Peyer's patch (tissue), 4 donors: ENCODE data around the gene DSCAML1. TPM values are rescaled to one million over a fixed set of nuclear protein-coding genes. Genes with fewer than 3 reads are reported as not detected.
"Not testable (repeated sequence)": the region's sequence is repeated elsewhere in the genome, so short reads cannot be mapped to it uniquely, and the experiment has no call there.

Experiments
- DNase-seq, 3 donors: peaks; one replicate each; pipeline ENCODE4 v3.0.0-alpha.2; 2017 to 2019
- H3K27ac ChIP-seq, 4 donors: fragments of 200-600 bp; sonication (generic); one replicate each; pipeline ENCODE4 v1.5.1; 2016 to 2019
- H3K27me3 ChIP-seq, 2 donors: fragments of 200-600 bp; sonication (generic); one replicate each; pipeline ENCODE4 v1.5.1; 2019
- H3K36me3 ChIP-seq, 3 donors: fragments of 200-600 bp; sonication (generic); one replicate each; pipeline ENCODE4 v1.5.1; 2016 to 2019
- H3K4me1 ChIP-seq, 4 donors: fragments of 200-600 bp; sonication (generic); one replicate each; pipeline ENCODE4 v1.5.1; 2016 to 2019
- H3K4me3 ChIP-seq, 4 donors: fragments of 200-600 bp; sonication (generic); 1 replicate in 3 of 4; 2 replicates in 1 of 4; pipeline ENCODE4 v1.5.1; 2016 to 2019; ENCODE audit warnings: mild to moderate bottlenecking in 1 of 4
- H3K9me3 ChIP-seq, 4 donors: fragments of 200-600 bp; sonication (generic); one replicate each; pipeline ENCODE4 v1.5.1; 2016 to 2019; ENCODE audit warnings: mild to moderate bottlenecking in 1 of 4
- POLR2A ChIP-seq, 2 donors: fragments of 450-650 bp; IDR thresholded peaks; one replicate each; pipeline ENCODE4 v1.5.1; 2017; ENCODE audit warnings: antibody characterized with exemption in 2 of 2, mild to moderate bottlenecking in 2 of 2, moderate library complexity in 2 of 2
- total RNA-seq, 4 donors: library from RNA; depleted of rRNA; stranded (reverse); fragments of >200 nt; gene quantifications; one replicate each; pipeline ENCODE4 v1.1.0, GENCODE V29; 2016
- TF ChIP-seq, protein P1 (sequence below), 6 experiments: fragments of 450-650 bp in 4 of 6; fragments of 200-600 bp in 2 of 6; sonication (generic) in 1 of 6; IDR thresholded peaks; one replicate each; pipeline ENCODE4 v1.5.1; 2017 to 2019; ENCODE audit warnings: antibody characterized with exemption in 6 of 6, mild to moderate bottlenecking in 3 of 6, moderate library complexity in 1 of 6

Gene DSCAML1
- total RNA-seq, 4 donors from 2014 or later: 0.18 to 5.8 (median 2.9) TPM

DNA sequence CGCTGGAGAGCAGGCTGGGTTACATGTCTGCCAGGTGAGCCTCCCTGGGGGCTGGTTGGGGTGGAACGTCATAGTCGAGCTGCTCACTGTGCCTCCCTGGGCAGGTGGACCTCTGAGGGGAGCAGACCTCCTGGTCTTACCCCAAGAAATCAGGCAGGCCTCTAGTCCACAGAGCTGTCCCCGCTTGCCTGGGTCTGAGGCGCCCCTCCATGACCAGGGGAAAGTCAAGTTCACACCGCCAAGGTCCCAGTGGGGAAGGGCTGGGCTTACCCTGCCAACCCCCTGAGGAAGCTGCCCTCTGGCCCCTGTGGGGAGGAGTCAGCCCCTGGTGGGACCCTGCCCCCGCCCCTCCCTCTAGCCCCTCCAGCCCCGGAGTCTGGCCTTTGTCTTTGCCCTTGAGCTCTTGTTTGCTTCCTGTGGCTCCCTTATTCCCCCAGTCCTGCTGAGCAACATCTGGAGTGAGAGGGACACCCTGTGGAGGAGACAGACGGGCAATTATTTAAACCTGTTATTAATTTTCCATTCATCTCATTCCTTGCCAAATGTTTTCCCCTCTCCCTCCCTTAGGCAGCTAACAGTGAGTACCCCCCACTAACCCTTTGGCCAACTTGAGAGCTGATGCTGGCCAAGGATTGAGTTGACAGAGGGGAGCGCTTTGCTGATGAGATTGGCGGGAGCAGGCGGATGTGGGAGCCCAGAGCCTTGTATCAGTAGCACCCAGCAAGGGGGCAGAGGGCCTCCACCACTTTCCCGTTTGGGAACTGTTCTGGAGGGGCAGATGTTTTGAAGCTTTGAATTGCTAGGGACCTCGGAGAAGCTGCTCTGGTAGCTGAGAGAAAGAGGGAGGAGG is 385.9 kb downstream of the DSCAML1 start:
- no peaks in the 10 kb centered on the region for H3K9me3 ChIP-seq
- TF ChIP-seq, protein P1, sequence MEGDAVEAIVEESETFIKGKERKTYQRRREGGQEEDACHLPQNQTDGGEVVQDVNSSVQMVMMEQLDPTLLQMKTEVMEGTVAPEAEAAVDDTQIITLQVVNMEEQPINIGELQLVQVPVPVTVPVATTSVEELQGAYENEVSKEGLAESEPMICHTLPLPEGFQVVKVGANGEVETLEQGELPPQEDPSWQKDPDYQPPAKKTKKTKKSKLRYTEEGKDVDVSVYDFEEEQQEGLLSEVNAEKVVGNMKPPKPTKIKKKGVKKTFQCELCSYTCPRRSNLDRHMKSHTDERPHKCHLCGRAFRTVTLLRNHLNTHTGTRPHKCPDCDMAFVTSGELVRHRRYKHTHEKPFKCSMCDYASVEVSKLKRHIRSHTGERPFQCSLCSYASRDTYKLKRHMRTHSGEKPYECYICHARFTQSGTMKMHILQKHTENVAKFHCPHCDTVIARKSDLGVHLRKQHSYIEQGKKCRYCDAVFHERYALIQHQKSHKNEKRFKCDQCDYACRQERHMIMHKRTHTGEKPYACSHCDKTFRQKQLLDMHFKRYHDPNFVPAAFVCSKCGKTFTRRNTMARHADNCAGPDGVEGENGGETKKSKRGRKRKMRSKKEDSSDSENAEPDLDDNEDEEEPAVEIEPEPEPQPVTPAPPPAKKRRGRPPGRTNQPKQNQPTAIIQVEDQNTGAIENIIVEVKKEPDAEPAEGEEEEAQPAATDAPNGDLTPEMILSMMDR (IDR thresholded peaks at IDR 0.05): no peak
- no peak for TF ChIP-seq POLR2A (IDR thresholded peaks at IDR 0.05)
- DNase-seq: no peak
- H3K27ac ChIP-seq: no peak overlapping the region
- no peak overlapping the region for H3K4me3 ChIP-seq
- H3K4me1 ChIP-seq: no peaks in the 10 kb centered on the region
- H3K36me3 ChIP-seq: peaks cover 0 to 22% (median 0%) of the 10 kb centered on the region in 3 donors
- no peaks in the 10 kb centered on the region for H3K27me3 ChIP-seq

GRCh38 chr11:117410238-117410637 is 386.8 kb downstream of the DSCAML1 start:
- no peak overlapping the region for H3K27ac ChIP-seq
- DNase-seq: no peak
- TF ChIP-seq POLR2A (IDR thresholded peaks at IDR 0.05): no peak
- TF ChIP-seq, protein P1 (IDR thresholded peaks at IDR 0.05): no peak
- peaks cover 0 to 28% (median 0%) of the 10 kb centered on the region in 3 donors for H3K36me3 ChIP-seq
- no peaks in the 10 kb centered on the region for H3K4me1 ChIP-seq
- no peak overlapping the region for H3K4me3 ChIP-seq
- peaks cover 0 to 4% (median 0%) of the 10 kb centered on the region in 4 donors for H3K9me3 ChIP-seq
- no peaks in the 10 kb centered on the region for H3K27me3 ChIP-seq

DNA sequence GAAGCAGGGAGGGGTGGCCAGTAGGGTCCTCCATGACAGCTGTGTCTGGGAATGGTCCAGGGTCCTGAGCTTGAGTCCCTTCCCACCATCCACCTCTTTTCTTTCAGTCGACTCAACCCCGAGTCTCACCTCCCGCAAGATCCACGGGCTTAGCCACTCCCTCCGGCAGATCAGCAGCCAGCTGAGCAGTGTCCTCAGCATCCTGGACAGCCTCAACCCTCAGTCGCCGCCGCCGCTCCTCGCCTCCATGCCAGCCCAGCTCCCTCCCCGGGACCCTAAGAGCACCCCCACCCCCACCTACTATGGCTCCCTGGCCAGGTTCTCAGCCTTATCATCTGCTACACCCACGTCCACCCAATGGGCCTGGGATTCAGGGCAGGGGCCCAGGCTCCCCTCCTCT is 387.5 kb downstream of the DSCAML1 start:
- DNase-seq: no peak

DNA sequence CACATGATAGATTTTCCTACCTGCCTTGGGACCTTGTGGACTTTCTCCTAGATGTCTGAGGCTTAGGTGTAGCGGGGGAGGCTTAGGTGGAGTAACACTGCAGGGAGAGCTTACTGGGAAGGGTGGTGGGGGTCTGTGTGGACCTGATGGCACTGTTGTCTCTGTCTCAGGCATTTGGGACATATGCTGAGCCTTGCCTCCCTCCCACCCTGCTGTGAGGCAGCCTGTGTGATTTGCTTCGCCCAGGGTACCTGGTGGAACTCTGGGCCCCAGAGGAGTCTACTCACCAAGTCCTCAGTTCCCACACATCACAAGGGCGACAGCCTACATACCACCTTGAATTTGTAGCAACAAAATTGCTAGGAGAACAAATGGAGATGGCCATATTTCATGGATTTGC is 388.7 kb downstream of the DSCAML1 start:
- H3K4me1 ChIP-seq: no peaks in the 10 kb centered on the region
- no peak overlapping the region for H3K4me3 ChIP-seq
- H3K9me3 ChIP-seq: peaks cover 0 to 6% (median 0%) of the 10 kb centered on the region in 4 donors
- TF ChIP-seq POLR2A (IDR thresholded peaks at IDR 0.05): no peak
- TF ChIP-seq, protein P1 (IDR thresholded peaks at IDR 0.05): no peak
- H3K27ac ChIP-seq: no peak overlapping the region
- peaks cover 0 to 37% (median 0%) of the 10 kb centered on the region in 3 donors for H3K36me3 ChIP-seq
- no peak for DNase-seq
- H3K27me3 ChIP-seq: no peaks in the 10 kb centered on the region

More for the DNA sequence above, 387.5 kb downstream of the DSCAML1 start:
- Histone ChIP-seq H3K27me3 (no peaks in the 10 kb centered on the region), H3K4me1 (no peaks in the 10 kb centered on the region), H3K4me3 (no peak overlapping the region), H3K9me3 (peaks cover 0 to 6% (median 0%) of the 10 kb centered on the region in 4 donors), H3K36me3 (peaks cover 0 to 35% (median 0%) of the 10 kb centered on the region in 3 donors), H3K27ac (no peak overlapping the region)
- TF ChIP-seq, protein P1 (IDR thresholded peaks at IDR 0.05): no peak
- no peak for TF ChIP-seq POLR2A (IDR thresholded peaks at IDR 0.05)

DNA sequence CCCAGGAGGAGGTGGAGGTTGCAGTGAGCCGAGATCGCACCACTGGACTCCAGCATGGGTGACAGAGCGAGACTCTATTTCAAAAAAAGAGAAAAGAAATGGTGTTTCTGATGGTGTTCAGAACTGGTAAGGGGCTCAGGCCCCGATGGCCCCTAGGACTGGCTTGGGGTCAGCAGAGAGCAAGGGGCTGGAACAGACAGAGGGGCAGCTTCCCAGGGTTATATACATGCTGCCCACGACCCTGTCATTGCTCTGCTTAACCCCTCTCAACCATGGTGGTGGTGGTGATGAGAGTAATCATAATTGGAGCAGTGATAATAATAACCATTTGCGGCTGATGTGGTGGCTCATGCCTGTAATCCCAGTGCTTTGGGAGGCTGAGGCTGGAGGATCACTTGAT is 390.0 kb downstream of the DSCAML1 start:
- TF ChIP-seq, protein P1 (IDR thresholded peaks at IDR 0.05): no peak
- no peak for TF ChIP-seq POLR2A (IDR thresholded peaks at IDR 0.05)
- H3K36me3 ChIP-seq: peaks cover 0 to 37% (median 0%) of the 10 kb centered on the region in 3 donors
- no peaks in the 10 kb centered on the region for H3K4me1 ChIP-seq
- no peak overlapping the region for H3K27ac ChIP-seq
- no peaks in the 10 kb centered on the region for H3K27me3 ChIP-seq
- no peak for DNase-seq
- H3K4me3 ChIP-seq: no peak overlapping the region
- H3K9me3 ChIP-seq: peaks cover 0 to 6% (median 0%) of the 10 kb centered on the region in 4 donors

- not testable (repeated sequence) for H3K4me3 ChIP-seq, H3K4me1 ChIP-seq, DNase-seq, H3K9me3 ChIP-seq, H3K27me3 ChIP-seq, H3K27ac ChIP-seq
- H3K36me3 ChIP-seq: peaks cover 0 to 37% (median 0%) of the 10 kb centered on the region in 3 donors
These were observed 391.1 kb downstream of the DSCAML1 start for GRCh38 chr11:117405898-117406297.

DNA sequence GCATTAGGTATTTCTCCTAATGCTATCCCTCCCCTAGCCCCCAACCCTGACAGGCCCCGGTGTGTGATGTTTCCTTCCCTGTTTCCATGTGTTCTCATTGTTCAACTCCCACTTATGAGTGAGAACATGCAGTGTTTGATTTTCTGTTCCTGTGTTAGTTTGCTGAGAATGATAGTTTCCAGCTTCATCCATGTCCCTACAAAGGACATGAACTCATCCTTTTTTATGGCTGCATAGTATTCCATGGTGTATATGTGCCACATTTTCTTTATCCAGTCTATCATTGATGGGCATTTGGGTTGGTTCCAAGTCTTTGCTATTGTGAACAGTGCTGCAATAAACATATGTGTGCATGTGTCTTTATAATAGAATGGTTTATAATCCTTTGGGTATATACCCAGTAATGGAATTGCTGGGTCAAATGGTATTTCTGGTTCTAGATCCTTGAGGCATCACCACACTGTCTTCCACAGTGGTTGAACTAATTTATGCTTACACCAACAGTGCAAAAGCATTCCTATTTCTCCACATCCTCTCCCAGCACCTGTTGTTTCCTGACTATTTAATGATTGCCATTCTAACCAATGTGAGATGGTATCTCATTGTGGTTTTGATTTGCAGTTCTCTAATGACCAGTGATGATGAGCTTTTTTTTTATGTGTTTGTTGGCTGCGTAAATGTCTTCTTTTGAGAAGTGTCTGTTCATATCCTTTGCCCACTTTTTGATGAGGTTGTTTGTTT is 397.7 kb downstream of the DSCAML1 start:
- H3K9me3 ChIP-seq, DNase-seq, H3K4me1 ChIP-seq, H3K4me3 ChIP-seq, H3K27me3 ChIP-seq, H3K27ac ChIP-seq: not testable (repeated sequence)
- H3K36me3 ChIP-seq: peaks cover 0 to 41% (median 0%) of the 10 kb centered on the region in 3 donors

DNA sequence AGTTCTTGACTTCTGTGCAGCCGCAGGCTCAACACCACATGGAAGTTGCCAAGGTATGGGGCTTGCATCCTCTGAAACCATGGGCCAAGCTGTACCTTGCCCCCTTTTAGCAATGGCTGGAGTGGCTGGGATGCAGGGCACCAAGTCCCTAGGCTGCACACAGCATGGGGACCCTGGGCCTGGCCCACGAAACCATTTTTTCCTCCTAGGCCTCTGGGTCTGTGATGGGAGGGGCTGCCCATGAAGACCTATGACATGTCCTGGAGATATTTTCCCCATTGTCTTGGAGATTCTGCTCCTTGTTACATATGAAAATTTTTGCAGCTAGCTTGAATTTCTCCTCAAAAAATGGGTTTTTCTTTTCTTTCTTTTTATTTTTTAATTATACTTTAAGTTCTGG is 398.4 kb downstream of the DSCAML1 start:
- not testable (repeated sequence) for H3K9me3 ChIP-seq, H3K27ac ChIP-seq, H3K27me3 ChIP-seq, H3K4me3 ChIP-seq, H3K4me1 ChIP-seq, DNase-seq
- H3K36me3 ChIP-seq: peaks cover 0 to 48% (median 0%) of the 10 kb centered on the region in 3 donors
